Activated CD8-positive, alpha-beta T cell treated with anti-CD3 and anti-CD28 coated beads for 36 hours (primary cell): Measurements from ENCODE around the gene PFDN4. TPM values are rescaled to one million over a fixed set of nuclear protein-coding genes. Genes with fewer than 3 reads are reported as not detected.
A peak's percentile ranks its signal among the peaks of the same experiment; 100 is the strongest.

Experiments used
- ATAC-seq: fragments of 200-7000 bp; cut with Tn5 transposase; one replicate; pipeline ENCODE4 v1.10.0; 2021; ENCODE audit warnings: mild to moderate bottlenecking, moderate library complexity
- CTCF ChIA-PET: fragments of 350-600 bp; sonication (Branson Sonifier 250); formaldehyde crosslinking; loops from one replicate; lab custom pipeline; 2021; ENCODE audit warnings: antibody characterized with exemption; lab: Charles Lee
- POLR2A ChIA-PET: fragments of 350-600 bp; sonication (Branson Sonifier 250); formaldehyde crosslinking; loops from one replicate; lab custom pipeline; 2021; ENCODE audit warnings: antibody characterized with exemption; lab: Charles Lee
- DNase-seq: peaks from one replicate; pipeline ENCODE4 v3.0.0-alpha.2; 2020
- H3K27ac Mint-ChIP-seq: one replicate; pipeline ENCODE4 v1.8.0; 2021; ENCODE audit warnings: mild to moderate bottlenecking, mixed read lengths
- H3K27me3 Mint-ChIP-seq: one replicate; pipeline ENCODE4 v1.8.0; 2021; ENCODE audit warnings: mixed read lengths
- H3K36me3 Mint-ChIP-seq: one replicate; pipeline ENCODE4 v1.8.0; 2021; ENCODE audit warnings: low read depth, mixed read lengths
- H3K4me1 Mint-ChIP-seq: one replicate; pipeline ENCODE4 v1.8.0; 2021; ENCODE audit warnings: low read depth, mixed read lengths
- H3K4me3 Mint-ChIP-seq: one replicate; pipeline ENCODE4 v1.8.0; 2021; ENCODE audit warnings: mild to moderate bottlenecking, moderate library complexity, mixed read lengths
- H3K9me3 Mint-ChIP-seq: one replicate; pipeline ENCODE4 v1.8.0; 2021; ENCODE audit warnings: mixed read lengths
- CTCF ChIP-seq: fragments of 200-600 bp; IDR thresholded peaks from one replicate; pipeline ENCODE4 v1.8.0; 2022; ENCODE audit warnings: antibody characterized with exemption, mild to moderate bottlenecking
- intact Hi-C: fragments of 100-400 bp; cut with micrococcal nuclease; formaldehyde crosslinking; loops from one replicate; pipeline ENCODE4 v1.10.0; 2022
- total RNA-seq, 2 experiments: library from RNA; stranded (reverse); gene quantifications; one replicate each; pipeline ENCODE4 v1.2.3, GENCODE V29; 2021

Gene PFDN4
- total RNA-seq, 2 experiments from 2014 or later, result 31.1 to 37.4 TPM

GRCh38 chr20:54188132-54188849, 19.6 kb upstream of the PFDN4 start:
- no peaks in the 10 kb centered on the region for H3K9me3 Mint-ChIP-seq

GRCh38 chr20:54189630-54190029, 18.3 kb upstream of the PFDN4 start:
- no peak for TF ChIP-seq CTCF
- CTCF ChIA-PET, result no interaction called here
- H3K4me1 Mint-ChIP-seq, result no peaks in the 10 kb centered on the region
- H3K4me3 Mint-ChIP-seq, result no peak overlapping the region
- H3K9me3 Mint-ChIP-seq, result no peaks in the 10 kb centered on the region
- intact Hi-C loops, result no loop called here
- peaks cover 13% of the 10 kb centered on the region for H3K27me3 Mint-ChIP-seq
- H3K36me3 Mint-ChIP-seq, result no peaks in the 10 kb centered on the region
- DNase-seq (no peak), ATAC-seq (no peak)
- no peak overlapping the region for H3K27ac Mint-ChIP-seq
- POLR2A ChIA-PET, result no interaction called here

More at GRCh38 chr20:54188132-54188849, 19.6 kb upstream of the PFDN4 start:
- no peak overlapping the region for H3K27ac Mint-ChIP-seq
- H3K36me3 Mint-ChIP-seq, result no peaks in the 10 kb centered on the region
- no peaks in the 10 kb centered on the region for H3K4me1 Mint-ChIP-seq
- TF ChIP-seq CTCF, result no peak
- no peak overlapping the region for H3K4me3 Mint-ChIP-seq
- peaks cover 13% of the 10 kb centered on the region for H3K27me3 Mint-ChIP-seq
- POLR2A ChIA-PET, result no interaction called here
- intact Hi-C loops, result no loop called here
- CTCF ChIA-PET, result interaction anchor here (1.3 kb wide), 1 partner anchor 12 kb away, joined by 4 read pairs; no protein-coding TSS in a partner anchor
- DNase-seq (no peak), ATAC-seq (no peak)

GRCh38 chr20:54190217-54190616, 17.7 kb upstream of the PFDN4 start:
- Mint-ChIP-seq H3K27ac (no peak overlapping the region), H3K4me1 (no peaks in the 10 kb centered on the region), H3K9me3 (no peaks in the 10 kb centered on the region), H3K27me3 (peaks cover 8% of the 10 kb centered on the region), H3K4me3 (no peak overlapping the region), H3K36me3 (no peaks in the 10 kb centered on the region)
- intact Hi-C loops, result no loop called here
- no peak for TF ChIP-seq CTCF
- ChIA-PET CTCF (interaction anchor here (1.0 kb wide), 1 partner anchor 93 kb away, joined by 3 read pairs; no protein-coding TSS in a partner anchor), POLR2A (no interaction called here)
- no peak for ATAC-seq
- DNase-seq, result no peak

GRCh38 chr20:54193817-54194216, 14.1 kb upstream of the PFDN4 start:
- ChIA-PET CTCF (interaction anchor here (1.2 to 1.6 kb wide), 2 partner anchors 11 to 97 kb away, joined by 3 to 5 read pairs; no protein-coding TSS in a partner anchor), POLR2A (interaction anchor here (0.7 to 1.3 kb wide), 3 partner anchors 12 to 1739 kb away, joined by 3 to 4 read pairs (median 3); no protein-coding TSS in a partner anchor)
- intact Hi-C loops, result no loop called here
- H3K4me1 Mint-ChIP-seq, result no peaks in the 10 kb centered on the region
- no peak for TF ChIP-seq CTCF
- peaks cover 8% of the 10 kb centered on the region for H3K27me3 Mint-ChIP-seq
- no peak for ATAC-seq
- no peaks in the 10 kb centered on the region for H3K9me3 Mint-ChIP-seq
- H3K27ac Mint-ChIP-seq, result no peak overlapping the region
- no peaks in the 10 kb centered on the region for H3K36me3 Mint-ChIP-seq
- no peak for DNase-seq
- no peak overlapping the region for H3K4me3 Mint-ChIP-seq

GRCh38 chr20:54194724-54195438, 13.0 kb upstream of the PFDN4 start:
- CTCF ChIA-PET, result interaction anchor here (0.9 to 1.6 kb wide), 3 partner anchors 12 to 98 kb away, joined by 3 to 5 read pairs (median 4); partner anchors contain the start of gene PFDN4
- peak; percentile 27 for ATAC-seq

More at GRCh38 chr20:54194724-54195438, 13.0 kb upstream of the PFDN4 start:
- intact Hi-C loops, result no loop called here
- DNase-seq, result no peak
- Mint-ChIP-seq H3K4me1 (no peaks in the 10 kb centered on the region), H3K9me3 (no peaks in the 10 kb centered on the region), H3K27ac (no peak overlapping the region), H3K27me3 (peaks cover 8% of the 10 kb centered on the region), H3K36me3 (no peaks in the 10 kb centered on the region), H3K4me3 (no peak overlapping the region)
- no peak for TF ChIP-seq CTCF
- POLR2A ChIA-PET, result no interaction called here
